Measurements from ENCODE around the gene POU2F2. TPM values are rescaled to one million over a fixed set of nuclear protein-coding genes. Genes with fewer than 3 reads are reported as not detected.

Gene POU2F2
- polyA plus RNA-seq, 1 of the 3 experiments (the other 2 are of a cell fraction), result 0.49 TPM

DNA sequence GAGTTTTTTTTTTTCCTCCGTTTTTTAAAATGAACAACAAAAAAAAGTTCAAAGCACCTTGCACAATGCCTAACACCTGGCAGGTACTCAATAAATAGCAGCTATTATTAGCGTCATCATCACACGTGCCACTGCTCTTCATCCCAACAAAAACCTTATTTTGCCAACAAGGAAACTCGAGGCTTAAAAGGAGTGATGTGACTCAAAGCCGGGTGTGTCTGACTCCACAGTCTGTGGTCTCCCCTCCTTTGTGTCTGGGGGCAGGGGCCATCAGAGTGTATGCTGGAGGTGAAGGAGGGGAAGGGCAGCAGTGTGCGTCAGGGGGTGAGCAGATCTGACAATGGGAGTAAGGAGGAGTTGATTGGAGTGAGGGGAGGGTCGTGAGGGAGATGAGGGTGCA is 34.1 kb upstream of the POU2F2 start:
- Histone ChIP-seq H3K4me3 (ENCODE audit: low read depth in 2 of 2, low read length in 1 of 2) (no peak overlapping the region), H3K79me2 (ENCODE audit: insufficient read depth) (no peaks in the 10 kb centered on the region), H2AFZ (ENCODE audit: low read depth) (no peak overlapping the region), H4K20me1 (ENCODE audit: insufficient read depth) (no peaks in the 10 kb centered on the region), H3K9ac (no peak overlapping the region), H3F3A (replicated peaks; ENCODE audit: insufficient read depth) (no peaks in the 10 kb centered on the region), H3K9me2 (no peaks in the 10 kb centered on the region), H3K27ac (ENCODE audit: low read depth in 2 of 2, low read length in 1 of 2) (no peak overlapping the region), H3K27me3 (ENCODE audit: insufficient read depth) (peaks cover 2% of the 10 kb centered on the region; the same call in 1 of the 2 replicates), H3K4me2 (no peak overlapping the region), H3K9me3 (no peaks in the 10 kb centered on the region), H3K36me3 (replicated peaks in 1 of 2; ENCODE audit: control insufficient read depth in 1 of 2, insufficient read depth in 2 of 2, low read length in 1 of 2) (no peaks in the 10 kb centered on the region), H3K4me1 (ENCODE audit: control insufficient read depth in 1 of 2, insufficient read depth in 2 of 2, low read depth in 1 of 2, low read length in 1 of 2) (no peaks in the 10 kb centered on the region; a peak in 1 of 4 replicates)
- no peak for DNase-seq
- TF ChIP-seq, protein P1, sequence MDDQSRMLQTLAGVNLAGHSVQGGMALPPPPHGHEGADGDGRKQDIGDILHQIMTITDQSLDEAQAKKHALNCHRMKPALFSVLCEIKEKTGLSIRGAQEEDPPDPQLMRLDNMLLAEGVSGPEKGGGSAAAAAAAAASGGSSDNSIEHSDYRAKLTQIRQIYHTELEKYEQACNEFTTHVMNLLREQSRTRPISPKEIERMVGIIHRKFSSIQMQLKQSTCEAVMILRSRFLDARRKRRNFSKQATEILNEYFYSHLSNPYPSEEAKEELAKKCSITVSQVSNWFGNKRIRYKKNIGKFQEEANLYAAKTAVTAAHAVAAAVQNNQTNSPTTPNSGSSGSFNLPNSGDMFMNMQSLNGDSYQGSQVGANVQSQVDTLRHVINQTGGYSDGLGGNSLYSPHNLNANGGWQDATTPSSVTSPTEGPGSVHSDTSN (IDR thresholded peaks at IDR 0.05), result no peak
- POLR2A ChIA-PET, result interaction anchor here (0.6 kb wide), 1 partner anchor 81 kb away, joined by 3 read pairs; no protein-coding TSS in a partner anchor
- WGBS (ENCODE audit: low lambda C conversion rate), result 45% methylated on average over 7 of the region's 7 CpGs
- CTCF ChIA-PET, result interaction anchor here (1.0 to 3.7 kb wide), 3 partner anchors 10 to 57 kb away, joined by 4 to 14 read pairs (median 5); no protein-coding TSS in a partner anchor

DNA sequence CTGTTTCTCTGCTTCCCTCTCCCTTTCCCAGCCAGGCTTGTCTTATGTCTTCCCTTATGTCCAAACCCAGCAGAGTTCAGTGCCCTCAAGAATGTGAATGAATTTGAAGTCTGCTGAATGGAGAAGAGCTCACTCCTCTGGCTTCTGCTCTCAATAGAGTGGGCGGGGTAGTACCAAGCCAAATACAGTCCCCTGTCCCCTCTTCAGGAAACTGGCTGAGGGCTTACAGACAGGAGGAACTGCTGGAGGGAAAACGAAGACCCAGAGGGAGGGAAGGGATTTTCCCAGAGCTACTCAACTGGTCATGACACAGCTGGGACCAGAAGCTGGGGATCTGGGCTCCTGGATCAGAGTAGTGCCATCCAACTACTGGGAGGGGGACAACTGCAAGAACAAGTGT is 32.9 kb upstream of the POU2F2 start:
- 23% methylated on average over 2 of the region's 2 CpGs for WGBS (ENCODE audit: low lambda C conversion rate)
- Histone ChIP-seq H3K79me2 (ENCODE audit: insufficient read depth) (no peaks in the 10 kb centered on the region), H3K36me3 (replicated peaks in 1 of 2; ENCODE audit: control insufficient read depth in 1 of 2, insufficient read depth in 2 of 2, low read length in 1 of 2) (no peaks in the 10 kb centered on the region), H4K20me1 (ENCODE audit: insufficient read depth) (no peaks in the 10 kb centered on the region), H3K4me3 (ENCODE audit: low read depth in 2 of 2, low read length in 1 of 2) (no peak overlapping the region), H3K9me3 (no peaks in the 10 kb centered on the region), H3K27ac (ENCODE audit: low read depth in 2 of 2, low read length in 1 of 2) (no peak overlapping the region), H3K9me2 (no peaks in the 10 kb centered on the region), H3K4me2 (no peak overlapping the region), H3K27me3 (ENCODE audit: insufficient read depth) (peaks cover 12% of the 10 kb centered on the region; the same call in 1 of the 2 replicates), H3K9ac (no peak overlapping the region), H3F3A (replicated peaks; ENCODE audit: insufficient read depth) (no peaks in the 10 kb centered on the region), H3K4me1 (ENCODE audit: control insufficient read depth in 1 of 2, insufficient read depth in 2 of 2, low read depth in 1 of 2, low read length in 1 of 2) (no peaks in the 10 kb centered on the region; a peak in 1 of 4 replicates), H2AFZ (ENCODE audit: low read depth) (no peak overlapping the region)
- TF ChIP-seq SIN3A (IDR thresholded peaks at IDR 0.05; ENCODE audit: borderline replicate concordance, low read depth, low read length) (no peak), EZH2phosphoT487 (IDR thresholded peaks at IDR 0.05; ENCODE audit: borderline replicate concordance, low read depth) (no peak), FOXM1 (IDR thresholded peaks at IDR 0.05; ENCODE audit: low read depth) (no peak), POLR2AphosphoS5 (IDR thresholded peaks at IDR 0.05; ENCODE audit: low read depth, low read length) (no peak), TAF1 (IDR thresholded peaks at IDR 0.05; ENCODE audit: borderline replicate concordance, low read depth, low read length) (no peak), SMC3 (IDR thresholded peaks at IDR 0.05; ENCODE audit: low read depth, low read length) (no peak), RAD21 (IDR thresholded peaks at IDR 0.05; ENCODE audit: low read length) (no peak), TEAD4 (IDR thresholded peaks at IDR 0.05; ENCODE audit: borderline replicate concordance, insufficient read depth) (no peak), ELF1 (IDR thresholded peaks at IDR 0.05) (no peak), RCOR1 (IDR thresholded peaks at IDR 0.05; ENCODE audit: low read length) (no peak), RXRA (IDR thresholded peaks at IDR 0.05; ENCODE audit: borderline replicate concordance, low read depth) (no peak)
- TF ChIP-seq, protein P2, sequence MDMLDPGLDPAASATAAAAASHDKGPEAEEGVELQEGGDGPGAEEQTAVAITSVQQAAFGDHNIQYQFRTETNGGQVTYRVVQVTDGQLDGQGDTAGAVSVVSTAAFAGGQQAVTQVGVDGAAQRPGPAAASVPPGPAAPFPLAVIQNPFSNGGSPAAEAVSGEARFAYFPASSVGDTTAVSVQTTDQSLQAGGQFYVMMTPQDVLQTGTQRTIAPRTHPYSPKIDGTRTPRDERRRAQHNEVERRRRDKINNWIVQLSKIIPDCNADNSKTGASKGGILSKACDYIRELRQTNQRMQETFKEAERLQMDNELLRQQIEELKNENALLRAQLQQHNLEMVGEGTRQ (IDR thresholded peaks at IDR 0.05; ENCODE audit: borderline replicate concordance, low read depth, low read length), result no peak
- TF ChIP-seq, protein P3, sequence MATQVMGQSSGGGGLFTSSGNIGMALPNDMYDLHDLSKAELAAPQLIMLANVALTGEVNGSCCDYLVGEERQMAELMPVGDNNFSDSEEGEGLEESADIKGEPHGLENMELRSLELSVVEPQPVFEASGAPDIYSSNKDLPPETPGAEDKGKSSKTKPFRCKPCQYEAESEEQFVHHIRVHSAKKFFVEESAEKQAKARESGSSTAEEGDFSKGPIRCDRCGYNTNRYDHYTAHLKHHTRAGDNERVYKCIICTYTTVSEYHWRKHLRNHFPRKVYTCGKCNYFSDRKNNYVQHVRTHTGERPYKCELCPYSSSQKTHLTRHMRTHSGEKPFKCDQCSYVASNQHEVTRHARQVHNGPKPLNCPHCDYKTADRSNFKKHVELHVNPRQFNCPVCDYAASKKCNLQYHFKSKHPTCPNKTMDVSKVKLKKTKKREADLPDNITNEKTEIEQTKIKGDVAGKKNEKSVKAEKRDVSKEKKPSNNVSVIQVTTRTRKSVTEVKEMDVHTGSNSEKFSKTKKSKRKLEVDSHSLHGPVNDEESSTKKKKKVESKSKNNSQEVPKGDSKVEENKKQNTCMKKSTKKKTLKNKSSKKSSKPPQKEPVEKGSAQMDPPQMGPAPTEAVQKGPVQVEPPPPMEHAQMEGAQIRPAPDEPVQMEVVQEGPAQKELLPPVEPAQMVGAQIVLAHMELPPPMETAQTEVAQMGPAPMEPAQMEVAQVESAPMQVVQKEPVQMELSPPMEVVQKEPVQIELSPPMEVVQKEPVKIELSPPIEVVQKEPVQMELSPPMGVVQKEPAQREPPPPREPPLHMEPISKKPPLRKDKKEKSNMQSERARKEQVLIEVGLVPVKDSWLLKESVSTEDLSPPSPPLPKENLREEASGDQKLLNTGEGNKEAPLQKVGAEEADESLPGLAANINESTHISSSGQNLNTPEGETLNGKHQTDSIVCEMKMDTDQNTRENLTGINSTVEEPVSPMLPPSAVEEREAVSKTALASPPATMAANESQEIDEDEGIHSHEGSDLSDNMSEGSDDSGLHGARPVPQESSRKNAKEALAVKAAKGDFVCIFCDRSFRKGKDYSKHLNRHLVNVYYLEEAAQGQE (IDR thresholded peaks at IDR 0.05; ENCODE audit: low read depth, low read length), result no peak
- TF ChIP-seq, protein P4, sequence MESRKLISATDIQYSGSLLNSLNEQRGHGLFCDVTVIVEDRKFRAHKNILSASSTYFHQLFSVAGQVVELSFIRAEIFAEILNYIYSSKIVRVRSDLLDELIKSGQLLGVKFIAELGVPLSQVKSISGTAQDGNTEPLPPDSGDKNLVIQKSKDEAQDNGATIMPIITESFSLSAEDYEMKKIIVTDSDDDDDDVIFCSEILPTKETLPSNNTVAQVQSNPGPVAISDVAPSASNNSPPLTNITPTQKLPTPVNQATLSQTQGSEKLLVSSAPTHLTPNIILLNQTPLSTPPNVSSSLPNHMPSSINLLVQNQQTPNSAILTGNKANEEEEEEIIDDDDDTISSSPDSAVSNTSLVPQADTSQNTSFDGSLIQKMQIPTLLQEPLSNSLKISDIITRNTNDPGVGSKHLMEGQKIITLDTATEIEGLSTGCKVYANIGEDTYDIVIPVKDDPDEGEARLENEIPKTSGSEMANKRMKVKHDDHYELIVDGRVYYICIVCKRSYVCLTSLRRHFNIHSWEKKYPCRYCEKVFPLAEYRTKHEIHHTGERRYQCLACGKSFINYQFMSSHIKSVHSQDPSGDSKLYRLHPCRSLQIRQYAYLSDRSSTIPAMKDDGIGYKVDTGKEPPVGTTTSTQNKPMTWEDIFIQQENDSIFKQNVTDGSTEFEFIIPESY (IDR thresholded peaks at IDR 0.05; ENCODE audit: borderline replicate concordance, low read depth), result no peak
- ChIA-PET CTCF (interaction anchor here (1.1 to 3.7 kb wide), 5 partner anchors 11 to 56 kb away, joined by 3 to 14 read pairs (median 5); no protein-coding TSS in a partner anchor), POLR2A (no interaction called here)
- no peak for DNase-seq

All from SK-N-SH (cell line).